Fibroblast of pulmonary artery (primary cell): Measurements from ENCODE around the gene TBC1D2B.
"Not testable (repeated sequence)": the region's sequence is repeated elsewhere in the genome, so short reads cannot be mapped to it uniquely, and the experiment has no call there.

Experiments used
- DNase-seq: peaks from one replicate; pipeline ENCODE4 v3.0.0-alpha.2; 2010; ENCODE audit warnings: low read depth
- H3K4me3 ChIP-seq: replicated peaks from 2 replicates; pipeline ENCODE4 v1.5.1; 2011; ENCODE audit warnings: low read depth, mild to moderate bottlenecking, control low read depth, low read length, moderate library complexity
- TF ChIP-seq, protein P1 (sequence below): IDR thresholded peaks from 2 replicates; pipeline ENCODE4 v1.5.1; 2011; ENCODE audit warnings: mild to moderate bottlenecking, control low read depth, low read length, inconsistent platforms; ENCODE audit errors: missing control alignments

The TBC1D2B gene

DNA sequence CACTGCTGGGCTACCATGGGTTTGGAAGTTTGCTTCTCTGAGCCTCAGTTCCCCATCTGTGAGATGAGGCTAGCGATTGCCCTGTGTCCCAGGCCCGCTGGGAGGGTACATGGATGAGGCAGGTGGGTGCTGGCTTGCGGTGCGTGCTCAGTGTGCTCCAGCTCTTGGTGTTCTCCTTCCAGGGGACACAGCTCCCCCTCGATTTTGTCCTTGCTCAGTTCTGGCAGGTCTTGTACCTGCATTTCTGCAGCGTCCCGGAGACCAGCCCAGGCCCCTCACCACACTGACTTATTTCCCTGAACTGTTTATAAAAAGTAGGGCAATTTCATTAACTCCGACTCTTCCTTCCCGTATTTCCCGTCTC is 95.4 kb downstream of the TBC1D2B start:
- TF ChIP-seq, protein P1, sequence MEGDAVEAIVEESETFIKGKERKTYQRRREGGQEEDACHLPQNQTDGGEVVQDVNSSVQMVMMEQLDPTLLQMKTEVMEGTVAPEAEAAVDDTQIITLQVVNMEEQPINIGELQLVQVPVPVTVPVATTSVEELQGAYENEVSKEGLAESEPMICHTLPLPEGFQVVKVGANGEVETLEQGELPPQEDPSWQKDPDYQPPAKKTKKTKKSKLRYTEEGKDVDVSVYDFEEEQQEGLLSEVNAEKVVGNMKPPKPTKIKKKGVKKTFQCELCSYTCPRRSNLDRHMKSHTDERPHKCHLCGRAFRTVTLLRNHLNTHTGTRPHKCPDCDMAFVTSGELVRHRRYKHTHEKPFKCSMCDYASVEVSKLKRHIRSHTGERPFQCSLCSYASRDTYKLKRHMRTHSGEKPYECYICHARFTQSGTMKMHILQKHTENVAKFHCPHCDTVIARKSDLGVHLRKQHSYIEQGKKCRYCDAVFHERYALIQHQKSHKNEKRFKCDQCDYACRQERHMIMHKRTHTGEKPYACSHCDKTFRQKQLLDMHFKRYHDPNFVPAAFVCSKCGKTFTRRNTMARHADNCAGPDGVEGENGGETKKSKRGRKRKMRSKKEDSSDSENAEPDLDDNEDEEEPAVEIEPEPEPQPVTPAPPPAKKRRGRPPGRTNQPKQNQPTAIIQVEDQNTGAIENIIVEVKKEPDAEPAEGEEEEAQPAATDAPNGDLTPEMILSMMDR: no peak
- H3K4me3 ChIP-seq: no peak overlapping the region
- DNase-seq: no peak

DNA sequence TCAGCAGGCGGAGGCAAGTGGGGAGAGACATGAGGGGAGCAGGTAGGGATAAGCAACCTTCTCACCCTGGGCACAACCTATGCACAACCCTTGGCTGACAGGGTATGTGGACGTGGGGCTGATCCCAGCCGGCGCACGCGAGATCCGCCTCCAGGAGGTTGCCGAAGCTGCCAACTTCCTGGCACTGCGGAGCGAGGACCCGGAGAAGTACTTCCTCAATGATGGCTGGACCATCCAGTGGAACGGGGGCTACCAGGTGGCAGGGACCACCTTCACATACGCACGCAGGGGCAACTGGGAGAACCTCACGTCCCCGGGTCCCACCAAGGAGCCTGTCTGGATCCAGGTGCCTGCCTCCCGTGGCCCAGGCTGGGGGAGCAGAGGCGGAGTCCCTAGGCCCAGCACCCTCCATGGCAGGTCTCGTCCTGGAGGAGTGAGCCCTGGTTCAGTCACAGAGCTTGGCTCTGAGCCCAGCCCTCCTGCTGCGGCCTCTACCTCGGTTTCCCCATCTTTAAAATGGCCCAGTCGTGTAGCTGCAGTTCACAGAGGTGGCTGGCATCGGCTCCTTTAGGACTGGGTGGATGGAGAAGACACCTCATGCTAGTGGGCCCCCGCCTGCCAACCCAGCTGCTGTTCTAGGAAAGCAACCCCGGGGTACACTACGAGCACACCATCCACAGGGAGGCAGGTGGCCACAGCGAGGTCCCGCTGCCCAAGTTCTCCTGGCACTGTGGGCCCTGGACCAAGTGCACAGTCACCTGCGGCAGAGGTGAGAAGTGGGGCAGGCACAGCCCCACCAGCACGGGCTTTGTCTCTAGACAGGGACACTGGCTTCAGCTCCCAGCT is 96.0 kb downstream of the TBC1D2B start:
- no peak overlapping the region for H3K4me3 ChIP-seq
- TF ChIP-seq, protein P1: no peak
- DNase-seq: no peak

DNA sequence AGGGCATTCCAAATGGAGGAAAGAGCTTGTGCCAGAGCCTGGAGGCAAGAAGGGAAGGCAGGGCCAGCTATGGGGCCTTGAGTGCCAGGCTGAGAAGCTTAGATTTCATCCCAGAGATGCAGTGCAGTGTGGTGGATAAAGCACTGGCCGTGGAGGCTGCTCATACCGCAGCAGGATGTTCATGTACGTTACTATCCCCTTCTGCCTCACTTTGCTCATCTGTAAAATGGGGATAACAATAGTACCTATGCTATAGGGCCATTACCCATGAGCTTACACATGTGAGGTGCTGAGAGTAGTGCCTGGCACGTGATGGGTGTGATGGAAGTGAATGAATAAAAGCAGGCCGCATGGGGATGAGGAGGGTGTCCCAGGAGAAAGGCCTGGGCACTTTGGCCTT is 96.8 kb downstream of the TBC1D2B start:
- H3K4me3 ChIP-seq, DNase-seq: not testable (repeated sequence)

DNA sequence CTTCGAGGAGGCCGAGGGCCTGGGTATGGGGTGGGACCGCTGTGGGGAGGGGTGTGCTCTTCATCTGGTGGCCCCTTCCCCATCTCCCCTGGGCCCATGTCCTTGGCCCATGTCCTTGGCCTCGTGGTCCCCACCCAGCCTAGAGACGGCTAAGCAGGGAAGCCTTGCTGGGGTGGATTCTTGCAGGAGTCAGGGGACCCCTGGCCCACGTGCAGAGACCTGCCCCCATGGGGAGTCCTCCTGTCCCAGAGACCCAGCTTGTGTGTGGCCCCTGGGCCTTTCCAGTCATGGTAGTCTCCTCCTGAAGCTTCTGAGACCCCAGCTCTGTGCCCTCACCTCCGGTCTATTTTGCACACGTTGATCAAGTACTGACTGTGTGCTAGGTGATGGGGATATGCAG is 97.4 kb downstream of the TBC1D2B start:
- TF ChIP-seq, protein P1: no peak

DNA sequence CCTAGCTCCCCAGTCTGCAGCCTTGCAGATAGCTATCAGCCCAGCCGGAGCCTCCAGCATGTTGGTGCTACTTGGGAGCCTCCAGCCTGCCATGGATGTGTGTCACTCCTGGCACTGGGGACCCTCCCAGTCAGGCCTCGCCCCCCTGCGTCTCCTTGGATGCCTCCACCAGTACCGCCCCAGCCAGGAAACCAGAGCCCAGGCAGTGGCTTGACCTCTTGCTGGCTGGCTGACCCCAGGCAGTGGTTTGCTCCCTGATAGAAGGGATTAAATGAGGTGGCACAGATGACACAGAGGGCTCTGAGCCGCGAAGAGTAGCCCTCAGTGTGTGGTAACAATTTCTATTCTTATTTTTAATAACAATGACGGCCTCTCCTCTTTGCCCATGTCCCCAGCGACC is 98.4 kb downstream of the TBC1D2B start:
- not testable (repeated sequence) for DNase-seq, H3K4me3 ChIP-seq

More for the DNA sequence above, 97.4 kb downstream of the TBC1D2B start:
- H3K4me3 ChIP-seq: no peak overlapping the region
- no peak for DNase-seq

DNA sequence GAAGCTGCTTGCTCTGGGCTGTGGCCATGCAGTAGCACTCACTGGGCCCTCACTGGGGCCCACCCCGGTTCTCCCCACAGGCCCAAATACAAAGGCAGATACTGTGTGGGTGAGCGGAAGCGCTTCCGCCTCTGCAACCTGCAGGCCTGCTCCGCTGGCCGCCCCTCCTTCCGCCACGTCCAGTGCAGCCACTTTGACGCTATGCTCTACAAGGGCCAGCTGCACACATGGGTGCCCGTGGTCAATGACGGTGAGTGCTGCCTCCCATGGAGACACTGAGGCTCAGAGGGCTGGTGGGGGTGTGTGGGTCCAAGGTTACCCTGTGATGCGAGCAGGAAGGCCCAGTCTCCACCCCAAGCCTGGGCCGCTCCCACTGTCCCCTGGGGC is 98.8 kb downstream of the TBC1D2B start:
- H3K4me3 ChIP-seq, DNase-seq: not testable (repeated sequence)

DNA sequence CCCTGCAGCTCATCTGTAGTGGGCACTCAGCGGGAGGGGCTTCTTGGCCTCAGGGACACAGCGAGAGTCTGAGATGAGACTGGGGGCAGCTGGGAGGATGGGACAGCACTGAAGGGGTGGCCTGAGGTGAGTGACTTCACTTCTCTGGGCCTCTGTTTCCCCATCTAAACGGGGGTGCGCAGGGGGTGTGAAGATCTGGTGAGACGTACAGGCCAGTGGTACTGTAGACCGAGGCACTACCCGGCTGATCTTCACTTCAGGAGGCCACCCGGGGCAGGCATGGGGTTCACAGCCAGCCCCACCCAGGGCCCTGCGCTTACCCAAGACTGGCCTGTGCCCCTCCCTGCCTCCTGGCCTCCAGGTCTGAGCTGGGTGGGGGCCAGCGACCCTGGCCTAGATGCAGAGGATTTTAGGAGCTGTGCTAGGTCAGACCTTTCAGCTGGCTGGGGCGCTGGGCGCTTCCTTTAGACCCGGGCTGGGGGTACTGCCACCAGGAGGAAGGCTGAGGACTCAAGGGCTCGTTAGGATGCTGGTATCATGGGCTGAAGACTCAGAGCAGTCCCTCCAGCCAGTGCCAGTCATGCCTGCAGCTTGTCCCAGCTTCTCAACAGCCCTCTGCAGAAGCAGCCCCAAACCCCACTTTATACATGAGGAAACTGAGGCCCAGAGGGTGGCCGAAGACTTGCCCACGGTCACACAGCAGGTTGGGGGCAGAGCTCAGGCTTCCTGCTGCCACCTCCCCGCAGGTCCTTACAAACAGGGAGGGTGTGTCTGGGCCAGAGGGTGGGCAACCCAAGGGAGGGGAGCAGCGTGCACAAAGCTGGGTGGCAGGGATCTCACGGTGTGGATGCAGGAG is 99.4 kb downstream of the TBC1D2B start:
- H3K4me3 ChIP-seq: not testable (repeated sequence)

DNA sequence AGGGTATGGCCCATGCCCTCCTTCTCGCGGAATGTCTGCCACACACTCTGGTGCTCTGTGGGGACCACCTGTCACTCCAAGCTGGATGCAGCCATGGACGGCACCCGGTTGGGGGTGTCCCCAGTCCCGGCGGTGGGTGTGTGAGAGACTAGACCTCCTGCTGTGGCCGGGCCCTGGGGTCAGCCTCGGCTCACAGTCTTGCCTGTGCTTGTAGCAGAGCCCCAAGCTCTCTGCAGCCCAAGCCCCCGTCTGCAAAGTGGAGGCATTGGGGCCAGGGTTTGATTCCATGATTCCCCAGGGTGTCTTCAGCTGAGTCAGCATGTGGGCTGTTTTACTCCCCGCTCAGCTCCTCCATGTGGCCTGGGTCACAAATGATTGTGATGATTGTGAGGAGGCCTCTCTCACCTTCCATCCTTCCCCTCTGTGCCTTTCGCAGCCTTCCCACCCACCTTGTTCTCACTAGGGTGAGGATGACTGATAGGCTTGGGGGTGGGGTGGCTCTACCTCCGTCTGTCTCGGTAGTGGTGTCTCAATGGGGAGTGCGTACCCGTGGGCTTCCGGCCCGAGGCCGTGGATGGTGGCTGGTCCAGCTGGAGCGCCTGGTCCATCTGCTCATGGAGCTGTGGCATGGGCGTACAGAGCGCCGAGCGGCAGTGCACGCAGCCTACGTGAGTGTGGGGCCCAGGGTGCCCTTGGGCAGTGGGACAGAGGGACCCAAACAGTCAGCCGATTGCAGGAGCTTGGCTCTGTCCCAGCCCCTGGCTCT is 100.6 kb downstream of the TBC1D2B start:
- H3K4me3 ChIP-seq: not testable (repeated sequence)

More for the DNA sequence above, 99.4 kb downstream of the TBC1D2B start:
- DNase-seq: not testable (repeated sequence)

DNA sequence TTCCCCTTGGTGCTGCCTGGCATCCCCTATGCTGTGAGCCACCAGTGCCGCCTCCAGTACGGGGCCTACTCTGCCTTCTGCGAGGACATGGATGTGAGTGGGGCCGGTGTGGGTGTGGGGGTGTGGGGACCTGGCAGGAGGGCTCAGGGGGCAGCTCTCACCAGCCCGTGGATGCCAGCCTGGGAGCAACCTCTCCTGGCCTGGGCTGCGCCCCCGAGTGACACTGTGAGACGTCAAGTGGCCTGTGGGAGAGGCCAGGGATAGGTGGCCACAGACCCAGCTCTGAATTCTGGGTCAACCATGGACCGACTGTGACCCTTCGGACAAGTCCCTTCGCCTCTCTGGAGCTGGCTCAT is 101.4 kb downstream of the TBC1D2B start:
- H3K4me3 ChIP-seq, DNase-seq: not testable (repeated sequence)

More for the DNA sequence above, 100.6 kb downstream of the TBC1D2B start:
- not testable (repeated sequence) for DNase-seq
